Hepatocyte (in vitro differentiated cells): ENCODE results near the gene ADD2. TPM values are rescaled to one million over a fixed set of nuclear protein-coding genes. Genes with fewer than 3 reads are reported as not detected.

Source experiments
- DNase-seq: peaks from one replicate; pipeline ENCODE4 v3.0.0-alpha.2; 2016; ENCODE audit warnings: low spot score
- H2AFZ ChIP-seq: fragments of 200-600 bp; sonication (generic); 2 replicates; pipeline ENCODE4 v1.6.0; 2016; ENCODE audit warnings: antibody characterized with exemption, mild to moderate bottlenecking
- H3K27ac ChIP-seq: fragments of 200-600 bp; sonication (generic); 2 replicates; pipeline ENCODE4 v1.5.1; 2016; ENCODE audit warnings: mild to moderate bottlenecking
- H3K27me3 ChIP-seq: fragments of 200-600 bp; sonication (generic); 2 replicates; pipeline ENCODE4 v1.6.1; 2016
- H3K36me3 ChIP-seq: fragments of 200-600 bp; sonication (generic); replicated peaks from 2 replicates; pipeline ENCODE4 v1.5.1; 2016; ENCODE audit warnings: low read depth; ENCODE audit not compliant: insufficient read depth
- H3K4me1 ChIP-seq: fragments of 200-600 bp; sonication (generic); 2 replicates; pipeline ENCODE4 v1.5.1; 2016; ENCODE audit warnings: mild to moderate bottlenecking, moderate library complexity; ENCODE audit not compliant: insufficient read depth
- H3K4me2 ChIP-seq: fragments of 200-600 bp; sonication (generic); 2 replicates; pipeline ENCODE4 v1.6.0; 2016
- H3K4me3 ChIP-seq: fragments of 200-600 bp; sonication (generic); 2 replicates; pipeline ENCODE4 v1.5.1; 2016; ENCODE audit warnings: mild to moderate bottlenecking
- H3K79me2 ChIP-seq: fragments of 200-600 bp; sonication (generic); 2 replicates; pipeline ENCODE4 v1.6.0; 2017; ENCODE audit warnings: mild to moderate bottlenecking
- H3K9me2 ChIP-seq: fragments of 200-600 bp; sonication (generic); replicated peaks from 2 replicates; pipeline ENCODE4 v1.6.0; 2017; ENCODE audit warnings: mild to moderate bottlenecking; ENCODE audit not compliant: insufficient read depth
- H3K9me3 ChIP-seq: fragments of 200-600 bp; sonication (generic); 2 replicates; pipeline ENCODE4 v1.5.1; 2016; ENCODE audit warnings: low read depth, mild to moderate bottlenecking
- H4K20me1 ChIP-seq: fragments of 200-600 bp; sonication (generic); 2 replicates; pipeline ENCODE4 v1.6.0; 2016; ENCODE audit warnings: mild to moderate bottlenecking; ENCODE audit not compliant: insufficient read depth, poor library complexity, severe bottlenecking
- CTCF ChIP-seq: fragments of 200-600 bp; sonication (generic); IDR thresholded peaks from 2 replicates; pipeline ENCODE4 v1.5.1; 2016; ENCODE audit warnings: antibody characterized with exemption, mild to moderate bottlenecking; ENCODE audit not compliant: poor library complexity
- EZH2 ChIP-seq: fragments of 200-600 bp; sonication (generic); IDR thresholded peaks from 2 replicates; pipeline ENCODE4 v1.6.1; 2016; ENCODE audit warnings: antibody characterized with exemption, mild to moderate bottlenecking, borderline replicate concordance
- EZH2phosphoT487 ChIP-seq: fragments of 200-600 bp; sonication (generic); IDR thresholded peaks from one replicate; pipeline ENCODE4 v1.6.1; 2018; ENCODE audit warnings: antibody characterized with exemption, mild to moderate bottlenecking, low read depth, moderate library complexity; ENCODE audit not compliant: unreplicated experiment, severe bottlenecking
- WGBS: methylation state at CpG from one replicate; pipeline ENCODE4 v1.1.6; 2016; ENCODE audit warnings: low lambda C conversion rate; ENCODE audit errors: missing lambda C conversion rate; 5-methylcytosine and 5-hydroxymethylcytosine counted together
- polyA plus RNA-seq: library from polyadenylated mRNA; unstranded; fragments of >200 nt; fragmentation: Nextera tagmentation; extraction: Ambion mirVana; gene quantifications from 2 replicates; pipeline ENCODE4 v1.2.1, GENCODE V29; 2016
- total RNA-seq: library from RNA; depleted of rRNA; stranded (reverse); fragments of >200 nt; gene quantifications from 2 replicates; pipeline ENCODE4 v1.2.3, GENCODE V29; 2014

ADD2 gene
- total and polyA plus RNA-seq, 2 experiments from 2014 or later = 0.74 to 2.4 TPM

DNA sequence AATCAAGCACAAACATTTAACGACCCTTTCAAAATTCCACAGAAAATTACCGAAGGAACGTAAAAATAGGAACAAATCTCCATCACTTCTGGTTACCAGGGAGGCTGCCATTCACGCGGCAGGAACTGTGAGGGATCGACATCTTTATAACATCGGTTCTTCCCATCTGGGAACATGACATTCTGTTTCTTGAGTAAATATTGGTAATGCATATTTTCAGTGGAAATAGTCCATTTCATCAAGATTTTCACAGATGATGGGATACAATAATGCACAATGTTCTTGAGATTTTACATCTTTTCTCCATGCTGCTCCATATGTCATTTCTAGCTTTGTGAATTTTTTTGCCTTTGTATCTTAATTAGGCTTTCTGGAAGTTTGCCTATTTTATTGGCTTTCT is 10.0 kb downstream of the ADD2 start:
- peaks cover 20% of the 10 kb centered on the region for H3K27me3 ChIP-seq
- no peaks in the 10 kb centered on the region for H3K36me3 ChIP-seq
- H3K4me1 ChIP-seq = no peaks in the 10 kb centered on the region
- no peaks in the 10 kb centered on the region for H3K9me3 ChIP-seq
- no peaks in the 10 kb centered on the region for H3K79me2 ChIP-seq
- H3K9me2 ChIP-seq = no peaks in the 10 kb centered on the region
- 87% methylated on average over 7 of the region's 7 CpGs for WGBS
- no peak overlapping the region for H2AFZ ChIP-seq
- no peak for DNase-seq
- TF ChIP-seq EZH2 = no peak
- no peak for TF ChIP-seq EZH2phosphoT487
- TF ChIP-seq CTCF = no peak
- H3K4me3 ChIP-seq = no peak overlapping the region
- H3K4me2 ChIP-seq = no peak overlapping the region
- H3K27ac ChIP-seq = no peak overlapping the region
- H4K20me1 ChIP-seq = no peaks in the 10 kb centered on the region

DNA sequence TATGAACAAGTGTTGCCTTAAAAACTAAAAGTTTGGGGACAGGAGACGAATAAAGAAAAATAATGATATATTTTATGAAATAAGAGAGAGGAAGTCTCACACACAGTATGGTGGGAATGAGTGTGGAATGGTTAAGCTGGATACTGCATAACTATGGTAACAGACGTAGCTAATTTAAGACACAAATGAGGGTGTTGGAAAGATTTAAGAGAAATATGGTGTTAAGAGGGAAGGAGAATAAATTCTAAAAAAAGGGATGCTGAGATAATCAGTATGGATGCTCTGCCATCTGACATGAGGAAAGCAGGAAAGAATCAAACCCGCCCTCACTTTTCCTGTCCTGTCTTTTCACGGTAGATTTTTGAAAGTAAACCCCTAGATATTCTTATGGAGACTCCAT is 10.6 kb downstream of the ADD2 start:
- Histone ChIP-seq H3K27ac (no peak overlapping the region), H3K4me1 (no peaks in the 10 kb centered on the region), H3K4me3 (no peak overlapping the region), H2AFZ (no peak overlapping the region), H4K20me1 (no peaks in the 10 kb centered on the region), H3K36me3 (no peaks in the 10 kb centered on the region), H3K27me3 (peaks cover 20% of the 10 kb centered on the region), H3K4me2 (no peak overlapping the region), H3K9me3 (no peaks in the 10 kb centered on the region), H3K79me2 (no peaks in the 10 kb centered on the region), H3K9me2 (no peaks in the 10 kb centered on the region)
- no peak for DNase-seq
- TF ChIP-seq EZH2 (no peak), CTCF (no peak), EZH2phosphoT487 (no peak)
- WGBS = 86% methylated on average over 4 of the region's 4 CpGs

DNA sequence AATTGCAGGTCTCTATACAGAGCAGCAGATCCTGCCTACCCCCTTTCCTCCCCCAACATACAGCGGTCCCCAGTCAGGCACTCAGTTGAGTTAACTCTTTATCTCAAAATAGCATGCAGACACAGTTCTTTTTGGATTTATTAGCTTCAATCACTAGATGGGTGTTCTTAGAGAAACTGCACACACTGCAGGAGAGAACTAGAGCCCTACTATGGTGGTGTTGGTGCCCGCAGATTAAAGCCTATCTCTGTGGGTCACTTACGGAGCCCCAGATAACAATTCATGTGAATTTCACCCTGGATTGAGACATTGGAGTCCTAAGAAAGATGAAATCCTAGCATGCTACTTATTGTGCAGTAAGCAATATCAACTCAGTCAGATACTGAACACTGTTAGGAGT is 11.9 kb downstream of the ADD2 start:
- 93% methylated on average over 3 of the region's 3 CpGs for WGBS
- no peak overlapping the region for H3K4me2 ChIP-seq
- H3K27me3 ChIP-seq = peaks cover 20% of the 10 kb centered on the region
- H4K20me1 ChIP-seq = no peaks in the 10 kb centered on the region
- DNase-seq = no peak
- no peaks in the 10 kb centered on the region for H3K4me1 ChIP-seq
- no peak overlapping the region for H2AFZ ChIP-seq
- H3K4me3 ChIP-seq = no peak overlapping the region
- no peaks in the 10 kb centered on the region for H3K9me3 ChIP-seq
- H3K9me2 ChIP-seq = no peaks in the 10 kb centered on the region
- no peak overlapping the region for H3K27ac ChIP-seq
- TF ChIP-seq EZH2 (no peak), EZH2phosphoT487 (no peak), CTCF (no peak)
- no peaks in the 10 kb centered on the region for H3K36me3 ChIP-seq
- H3K79me2 ChIP-seq = no peaks in the 10 kb centered on the region

DNA sequence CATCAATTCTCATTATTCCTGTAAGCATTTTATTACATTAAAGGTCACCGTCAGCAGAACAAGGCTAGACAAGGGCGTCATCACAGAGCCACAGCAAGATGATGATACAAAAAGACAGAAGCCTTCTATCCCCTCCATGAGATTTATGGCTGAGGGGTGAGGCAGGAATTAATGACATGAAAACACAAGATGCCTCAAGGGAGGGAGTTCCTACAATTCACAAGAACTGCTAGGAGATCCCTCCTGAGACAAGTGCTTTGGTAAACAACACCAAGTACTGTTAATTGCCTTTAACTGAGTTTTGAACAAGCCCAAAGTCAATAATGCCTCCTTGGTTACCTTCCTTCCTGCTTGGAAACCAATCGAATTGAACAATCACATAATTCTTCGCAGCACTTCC is 14.1 kb downstream of the ADD2 start:
- H2AFZ ChIP-seq = no peak overlapping the region
- H3K9me3 ChIP-seq = no peaks in the 10 kb centered on the region
- H3K4me1 ChIP-seq = no peaks in the 10 kb centered on the region
- H4K20me1 ChIP-seq = no peaks in the 10 kb centered on the region
- H3K4me2 ChIP-seq = no peak overlapping the region
- no peaks in the 10 kb centered on the region for H3K9me2 ChIP-seq
- H3K79me2 ChIP-seq = no peaks in the 10 kb centered on the region
- H3K27ac ChIP-seq = no peak overlapping the region
- no peak overlapping the region for H3K4me3 ChIP-seq
- peaks cover 34% of the 10 kb centered on the region for H3K27me3 ChIP-seq
- DNase-seq = no peak
- no peaks in the 10 kb centered on the region for H3K36me3 ChIP-seq
- WGBS = 69% methylated on average over 4 of the region's 4 CpGs
- TF ChIP-seq EZH2phosphoT487 = no peak
- no peak for TF ChIP-seq EZH2
- no peak for TF ChIP-seq CTCF
